Measurements from ENCODE around the gene KSR1.

GRCh38 chr17:27496971-27497370 lies 40.7 kb downstream of the KSR1 start:
- no peak for TF ChIP-seq CTCF (conservative IDR thresholded peaks at IDR 0.05)
- TF ChIP-seq ZFX (IDR thresholded peaks at IDR 0.05), result no peak
